ENCODE results near the gene NRP1. TPM values are rescaled to one million over a fixed set of nuclear protein-coding genes. Genes with fewer than 3 reads are reported as not detected.

The NRP1 gene
- total RNA-seq, 2 donors from 2014 or later: 11.7 to 18.4 TPM

DNA sequence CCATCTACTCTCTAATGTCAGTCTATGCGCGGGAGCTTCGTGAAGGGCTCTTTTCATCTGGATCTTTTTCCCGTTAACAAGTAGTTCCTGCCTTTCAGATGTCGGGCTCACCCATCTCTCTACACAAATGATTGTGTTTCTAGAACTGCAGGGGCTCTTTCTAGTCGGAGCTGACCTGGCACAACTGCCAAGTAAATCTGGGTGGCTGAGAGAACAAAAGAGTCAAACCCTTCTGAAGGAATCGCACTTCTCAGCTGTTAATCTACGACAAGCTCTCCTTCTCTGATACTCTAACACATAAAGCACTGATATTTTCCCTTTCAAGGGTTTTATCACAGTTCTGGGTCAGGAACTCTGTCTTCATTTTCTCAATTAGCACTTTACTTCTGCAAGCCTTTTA, 144.7 kb downstream of the NRP1 start:
- Histone ChIP-seq H3K4me3 (no peak overlapping the region), H3K36me3 (no peaks in the 10 kb centered on the region), H3K27ac (no peak overlapping the region), H3K4me1 (no peaks in the 10 kb centered on the region), H3K27me3 (no peaks in the 10 kb centered on the region), H3K9ac (ENCODE audit: low read depth in 2 of 2, low read length in 2 of 2) (no peak overlapping the region), H3K9me3 (no peaks in the 10 kb centered on the region)
- intact Hi-C loops (cut with DNase I): loop anchor here (10.0 kb wide), 2 partner anchors 145 to 1445 kb away; partner anchors contain the start of gene NRP1
- TF ChIP-seq, protein P1, sequence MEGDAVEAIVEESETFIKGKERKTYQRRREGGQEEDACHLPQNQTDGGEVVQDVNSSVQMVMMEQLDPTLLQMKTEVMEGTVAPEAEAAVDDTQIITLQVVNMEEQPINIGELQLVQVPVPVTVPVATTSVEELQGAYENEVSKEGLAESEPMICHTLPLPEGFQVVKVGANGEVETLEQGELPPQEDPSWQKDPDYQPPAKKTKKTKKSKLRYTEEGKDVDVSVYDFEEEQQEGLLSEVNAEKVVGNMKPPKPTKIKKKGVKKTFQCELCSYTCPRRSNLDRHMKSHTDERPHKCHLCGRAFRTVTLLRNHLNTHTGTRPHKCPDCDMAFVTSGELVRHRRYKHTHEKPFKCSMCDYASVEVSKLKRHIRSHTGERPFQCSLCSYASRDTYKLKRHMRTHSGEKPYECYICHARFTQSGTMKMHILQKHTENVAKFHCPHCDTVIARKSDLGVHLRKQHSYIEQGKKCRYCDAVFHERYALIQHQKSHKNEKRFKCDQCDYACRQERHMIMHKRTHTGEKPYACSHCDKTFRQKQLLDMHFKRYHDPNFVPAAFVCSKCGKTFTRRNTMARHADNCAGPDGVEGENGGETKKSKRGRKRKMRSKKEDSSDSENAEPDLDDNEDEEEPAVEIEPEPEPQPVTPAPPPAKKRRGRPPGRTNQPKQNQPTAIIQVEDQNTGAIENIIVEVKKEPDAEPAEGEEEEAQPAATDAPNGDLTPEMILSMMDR (IDR thresholded peaks at IDR 0.05): no peak
- no peak for DNase-seq

DNA sequence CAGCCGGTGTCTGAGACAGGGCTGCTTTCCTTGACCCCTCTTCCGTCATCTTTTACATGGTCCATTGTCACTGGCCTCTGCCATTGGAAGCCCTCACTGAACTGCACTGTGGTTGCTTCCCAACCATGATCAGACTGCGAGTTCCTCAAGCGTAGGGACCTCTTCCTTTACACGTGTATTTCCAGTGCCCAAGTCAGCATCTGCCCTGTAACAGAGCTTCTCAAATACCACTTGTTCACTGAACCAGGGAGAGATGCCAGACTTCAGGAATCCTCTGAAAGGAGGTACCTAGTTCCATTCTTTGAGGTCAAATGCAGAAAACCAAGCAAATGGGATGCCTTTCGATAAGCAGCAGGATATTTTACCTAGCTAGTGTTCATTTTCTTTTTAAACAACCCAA, 145.1 kb downstream of the NRP1 start:
- intact Hi-C loops (cut with DNase I): no loop called here
- H3K9ac ChIP-seq (ENCODE audit: low read depth in 2 of 2, low read length in 2 of 2): no peak overlapping the region
- TF ChIP-seq, protein P1 (IDR thresholded peaks at IDR 0.05): no peak
- no peaks in the 10 kb centered on the region for H3K9me3 ChIP-seq
- H3K27ac ChIP-seq: no peak overlapping the region
- H3K36me3 ChIP-seq: no peaks in the 10 kb centered on the region
- H3K4me1 ChIP-seq: no peaks in the 10 kb centered on the region
- H3K27me3 ChIP-seq: no peaks in the 10 kb centered on the region
- no peak for DNase-seq
- H3K4me3 ChIP-seq: no peak overlapping the region

GRCh38 chr10:33187427-33187999, 147.0 kb downstream of the NRP1 start:
- Histone ChIP-seq H3K27me3 (no peaks in the 10 kb centered on the region), H3K4me1 (no peaks in the 10 kb centered on the region), H3K27ac (no peak overlapping the region), H3K4me3 (no peak overlapping the region), H3K9ac (ENCODE audit: low read depth in 2 of 2, low read length in 2 of 2) (no peak overlapping the region), H3K9me3 (no peaks in the 10 kb centered on the region), H3K36me3 (no peaks in the 10 kb centered on the region)
- TF ChIP-seq, protein P1 (IDR thresholded peaks at IDR 0.05): no peak
- DNase-seq: no peak
- intact Hi-C loops (cut with DNase I): no loop called here

- Histone ChIP-seq H3K9me3 (no peaks in the 10 kb centered on the region), H3K27me3 (no peaks in the 10 kb centered on the region), H3K4me1 (no peaks in the 10 kb centered on the region), H3K4me3 (no peak overlapping the region), H3K36me3 (no peaks in the 10 kb centered on the region), H3K9ac (ENCODE audit: low read depth in 2 of 2, low read length in 2 of 2) (no peak overlapping the region), H3K27ac (no peak overlapping the region)
- TF ChIP-seq, protein P1 (IDR thresholded peaks at IDR 0.05): no peak
- no peak for DNase-seq
- intact Hi-C loops (cut with DNase I): no loop called here
These were observed 148.3 kb downstream of the NRP1 start for GRCh38 chr10:33186150-33186549.

DNA sequence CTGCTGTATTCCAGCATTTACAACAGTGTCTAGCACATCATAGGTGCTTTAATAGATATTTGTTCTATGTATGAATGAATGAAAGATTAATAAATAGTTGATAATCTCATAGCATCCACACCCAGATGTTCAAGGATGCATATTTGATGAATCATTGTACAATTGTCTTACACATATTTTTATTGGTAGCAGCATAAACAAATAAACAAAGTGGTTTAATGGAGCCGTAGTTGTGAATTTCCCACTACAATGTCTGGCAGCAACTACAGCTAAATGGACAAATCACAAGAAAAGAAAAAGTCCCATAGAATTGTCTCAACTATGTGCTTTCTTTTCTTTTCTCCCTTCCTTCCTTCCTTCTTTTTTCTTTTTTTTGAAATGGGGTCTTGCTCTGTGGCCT, 150.8 kb downstream of the NRP1 start:
- Histone ChIP-seq H3K27ac (no peak overlapping the region), H3K36me3 (no peaks in the 10 kb centered on the region), H3K27me3 (no peaks in the 10 kb centered on the region), H3K4me1 (no peaks in the 10 kb centered on the region), H3K9me3 (no peaks in the 10 kb centered on the region), H3K9ac (ENCODE audit: low read depth in 2 of 2, low read length in 2 of 2) (no peak overlapping the region), H3K4me3 (no peak overlapping the region)
- no peak for DNase-seq
- TF ChIP-seq, protein P1 (IDR thresholded peaks at IDR 0.05): no peak
- intact Hi-C loops (cut with DNase I): no loop called here

All from colonic mucosa (tissue), 4 donors.